ENCODE results near the gene DNAH17.

The DNAH17 gene

GRCh38 chr17:78577296-78577695, at the start of gene DNAH17:
Gene DNAH17, minus strand, starts transcription at chr17:78577396. Its CDS starts 2,339 bp downstream, at chr17:78575057.
- DNase-seq = no peak

- no peak for DNase-seq
Observed at GRCh38 chr17:78624324-78625151, 47.3 kb upstream of the DNAH17 start.

GRCh38 chr17:78623541-78623940, 46.3 kb upstream of the DNAH17 start:
- DNase-seq = no peak

- DNase-seq = no peak
Observed at GRCh38 chr17:78622491-78623265, 45.5 kb upstream of the DNAH17 start.

GRCh38 chr17:78621720-78622490, 44.7 kb upstream of the DNAH17 start:
- DNase-seq = no peak

- no peak for DNase-seq
Observed at GRCh38 chr17:78620099-78620498, 42.9 kb upstream of the DNAH17 start.

GRCh38 chr17:78619334-78619733, 42.1 kb upstream of the DNAH17 start:
- no peak for DNase-seq

GRCh38 chr17:78618264-78619066, 41.3 kb upstream of the DNAH17 start:
- DNase-seq = no peak

- DNase-seq = no peak
Observed at GRCh38 chr17:78617511-78618061, 40.4 kb upstream of the DNAH17 start.

GRCh38 chr17:78616946-78617345, 39.8 kb upstream of the DNAH17 start:
- DNase-seq = no peak

GRCh38 chr17:78615631-78616030, 38.4 kb upstream of the DNAH17 start:
- DNase-seq = no peak

- DNase-seq = no peak
Observed at GRCh38 chr17:78613416-78613815, 36.2 kb upstream of the DNAH17 start.

GRCh38 chr17:78611607-78612006, 34.4 kb upstream of the DNAH17 start:
- DNase-seq = no peak

GRCh38 chr17:78610951-78611511, 33.8 kb upstream of the DNAH17 start:
- no peak for DNase-seq

GRCh38 chr17:78609191-78609641, 32.0 kb upstream of the DNAH17 start:
- no peak for DNase-seq

- DNase-seq = no peak
Observed at GRCh38 chr17:78608804-78609186, 31.6 kb upstream of the DNAH17 start.

- no peak for DNase-seq
Observed at GRCh38 chr17:78608122-78608803, 31.1 kb upstream of the DNAH17 start.

- DNase-seq = no peak
Observed at GRCh38 chr17:78607038-78607437, 29.8 kb upstream of the DNAH17 start.

GRCh38 chr17:78605886-78606285, 28.7 kb upstream of the DNAH17 start:
- no peak for DNase-seq

- DNase-seq = no peak
Observed at GRCh38 chr17:78605429-78605828, 28.2 kb upstream of the DNAH17 start.

GRCh38 chr17:78602246-78602645, 25.1 kb upstream of the DNAH17 start:
- no peak for DNase-seq
